Hematopoietic multipotent progenitor cell treated with erythropoietin and hydrocortisone succinate and interleukin-3 and kit ligand, for 17 days (in vitro differentiated cells): ENCODE results near the gene UBE2F.
"Not testable (repeated sequence)": the region's sequence is repeated elsewhere in the genome, so short reads cannot be mapped to it uniquely, and the experiment has no call there.

Source experiments
- DNase-seq: peaks from one replicate; pipeline ENCODE4 v3.0.0-alpha.2; 2015; ENCODE audit warnings: low spot score

The UBE2F gene

DNA sequence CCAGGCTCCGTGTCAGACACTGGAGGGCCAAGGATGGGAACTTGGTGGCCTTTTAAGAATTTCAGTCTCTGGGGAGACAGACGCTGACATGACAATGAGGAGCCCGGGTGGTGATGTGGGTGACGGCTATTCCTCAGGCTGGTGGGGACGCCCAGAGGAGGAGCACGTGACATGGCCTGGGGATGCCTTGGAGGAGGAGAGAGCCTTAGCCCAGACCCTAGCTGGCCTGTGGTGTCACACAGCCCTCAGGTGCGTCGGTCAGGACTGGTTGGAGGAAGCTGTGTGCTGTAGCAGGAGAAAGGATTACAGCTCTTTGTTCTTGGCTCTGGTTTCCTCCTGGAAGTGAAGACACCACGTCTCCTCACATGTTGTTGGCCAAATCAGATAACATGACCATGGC, 54.0 kb downstream of the UBE2F start:
- no peak for DNase-seq

DNA sequence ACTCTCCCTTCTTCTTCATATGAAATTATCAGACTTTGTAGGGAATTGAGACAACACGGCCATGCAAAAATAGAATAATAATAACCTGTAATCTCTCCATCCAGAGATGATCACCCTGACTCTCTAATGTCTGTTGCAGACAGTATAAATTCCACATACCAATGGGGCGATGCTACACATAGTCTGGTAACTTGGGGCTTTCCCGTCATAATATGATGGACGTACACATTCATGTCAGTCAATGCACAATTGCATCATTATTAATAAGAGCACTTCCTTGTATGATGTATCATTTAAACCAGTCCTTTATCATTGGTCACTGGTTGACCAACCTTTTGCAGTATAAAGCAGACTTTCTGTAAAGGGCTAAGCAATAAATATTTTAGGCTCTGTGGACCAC, 54.5 kb downstream of the UBE2F start:
- no peak for DNase-seq

DNA sequence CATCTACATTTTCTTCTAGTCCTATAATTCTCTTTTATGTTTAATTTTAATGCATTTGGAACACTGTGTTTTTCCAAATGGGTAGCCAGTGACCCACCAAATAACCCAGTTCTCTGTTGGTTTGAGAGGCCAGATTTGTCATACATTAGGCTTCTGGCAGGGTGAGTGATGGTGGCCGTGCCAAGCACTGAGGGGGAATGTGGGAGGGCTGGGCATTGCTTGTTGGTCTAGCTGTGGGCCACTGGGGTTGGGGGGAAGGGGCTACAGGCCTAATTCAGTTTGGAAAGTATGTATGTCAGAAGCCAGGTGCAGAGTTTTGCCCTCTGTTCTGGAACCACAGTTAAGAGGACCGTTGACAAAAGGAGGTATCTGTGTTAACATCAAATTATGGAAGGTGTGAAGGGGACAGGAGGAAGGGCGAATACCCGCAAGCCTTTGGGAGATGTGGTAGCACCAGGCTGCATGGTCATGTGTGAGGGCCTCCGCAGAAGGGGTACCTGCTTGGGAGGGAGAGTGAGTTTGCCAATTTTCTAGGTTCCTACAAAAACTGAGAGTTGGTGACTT, 55.9 kb downstream of the UBE2F start:
- no peak for DNase-seq

DNA sequence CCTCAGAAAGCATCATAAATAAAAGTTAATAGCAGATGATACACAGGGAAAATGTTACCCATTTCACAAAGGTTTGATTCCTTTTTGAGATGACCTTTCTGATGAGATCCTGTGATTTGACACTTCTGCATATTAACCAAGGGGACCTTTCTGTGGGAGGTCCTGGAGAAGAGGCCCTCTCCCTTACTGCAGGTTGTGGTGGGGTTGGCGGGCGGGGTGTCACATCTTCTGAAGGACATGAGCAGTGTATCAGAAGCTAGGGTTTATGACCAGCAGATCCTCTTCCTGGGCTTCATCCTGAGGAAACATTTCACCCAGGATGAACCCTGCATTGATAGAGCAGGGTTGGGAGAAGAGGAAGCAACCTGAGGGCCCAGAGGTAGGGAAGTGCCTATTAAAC, 56.8 kb downstream of the UBE2F start:
- DNase-seq, result no peak

DNA sequence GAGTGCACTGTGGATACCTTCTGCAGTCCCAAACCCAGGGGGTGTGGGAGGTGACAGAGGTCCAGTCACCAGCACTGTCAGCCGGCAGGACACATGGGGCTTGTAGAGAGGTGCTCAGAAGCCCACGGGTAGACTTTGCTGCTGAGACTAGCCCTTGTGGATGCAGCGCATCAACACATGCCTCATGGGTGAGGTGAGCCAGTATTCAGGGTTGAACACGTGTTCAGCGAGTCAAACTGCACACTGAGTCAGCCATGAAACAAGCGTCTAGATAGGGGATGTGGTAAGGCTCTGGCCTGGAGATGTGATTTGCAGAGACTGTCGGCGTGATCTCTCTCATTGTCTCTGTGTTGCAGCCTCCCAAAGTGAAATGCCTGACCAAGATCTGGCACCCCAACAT, 58.2 kb downstream of the UBE2F start:
- DNase-seq, result no peak

DNA sequence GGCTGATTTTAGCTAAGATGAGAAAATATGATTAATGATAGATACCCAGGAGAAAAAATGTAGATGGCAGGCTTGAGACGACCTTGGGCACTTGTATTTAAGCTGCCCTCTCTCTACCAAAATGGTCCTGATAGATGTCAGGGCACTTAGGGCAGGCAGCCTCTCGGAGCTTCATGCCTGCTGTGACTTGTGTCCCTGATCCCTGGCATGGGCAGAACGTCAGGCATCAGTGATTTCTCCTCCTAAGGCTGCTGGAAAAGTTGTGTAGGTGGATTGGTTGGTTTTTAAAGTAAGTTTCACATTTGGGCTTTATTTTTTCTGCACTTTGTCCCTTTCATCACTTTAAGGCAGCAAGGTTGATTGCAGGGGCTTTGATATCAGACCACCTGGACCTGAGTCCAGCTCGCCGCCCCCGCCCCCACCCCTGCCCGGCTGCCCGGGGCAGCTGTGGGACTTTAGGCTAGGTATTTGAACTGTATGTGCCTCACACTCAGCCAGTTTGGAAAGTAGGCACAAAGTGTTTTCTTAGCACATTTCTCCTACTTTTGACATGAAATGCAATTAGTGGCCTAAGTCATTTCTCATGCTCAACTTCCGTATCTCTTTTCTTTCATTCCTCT, 59.0 kb downstream of the UBE2F start:
- no peak for DNase-seq

DNA sequence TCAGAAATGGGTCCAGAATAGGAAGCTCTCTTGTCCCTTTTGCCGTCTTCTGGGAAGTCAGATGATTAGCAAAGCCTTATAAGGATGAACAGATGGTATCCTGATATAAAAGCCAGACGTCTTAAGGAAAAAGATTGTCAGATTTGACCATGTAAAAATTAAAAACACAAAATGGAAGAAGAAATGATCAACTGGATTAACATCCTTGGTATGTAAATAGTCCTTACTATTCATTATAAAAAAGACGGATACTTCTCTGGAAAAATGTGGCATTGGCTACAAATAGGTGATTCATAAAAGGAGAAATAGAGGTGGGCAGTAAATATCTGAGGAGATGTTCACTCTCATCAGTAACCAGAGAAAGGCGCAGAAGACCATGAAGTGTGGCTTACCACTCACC, 60.2 kb downstream of the UBE2F start:
- no peak for DNase-seq

DNA sequence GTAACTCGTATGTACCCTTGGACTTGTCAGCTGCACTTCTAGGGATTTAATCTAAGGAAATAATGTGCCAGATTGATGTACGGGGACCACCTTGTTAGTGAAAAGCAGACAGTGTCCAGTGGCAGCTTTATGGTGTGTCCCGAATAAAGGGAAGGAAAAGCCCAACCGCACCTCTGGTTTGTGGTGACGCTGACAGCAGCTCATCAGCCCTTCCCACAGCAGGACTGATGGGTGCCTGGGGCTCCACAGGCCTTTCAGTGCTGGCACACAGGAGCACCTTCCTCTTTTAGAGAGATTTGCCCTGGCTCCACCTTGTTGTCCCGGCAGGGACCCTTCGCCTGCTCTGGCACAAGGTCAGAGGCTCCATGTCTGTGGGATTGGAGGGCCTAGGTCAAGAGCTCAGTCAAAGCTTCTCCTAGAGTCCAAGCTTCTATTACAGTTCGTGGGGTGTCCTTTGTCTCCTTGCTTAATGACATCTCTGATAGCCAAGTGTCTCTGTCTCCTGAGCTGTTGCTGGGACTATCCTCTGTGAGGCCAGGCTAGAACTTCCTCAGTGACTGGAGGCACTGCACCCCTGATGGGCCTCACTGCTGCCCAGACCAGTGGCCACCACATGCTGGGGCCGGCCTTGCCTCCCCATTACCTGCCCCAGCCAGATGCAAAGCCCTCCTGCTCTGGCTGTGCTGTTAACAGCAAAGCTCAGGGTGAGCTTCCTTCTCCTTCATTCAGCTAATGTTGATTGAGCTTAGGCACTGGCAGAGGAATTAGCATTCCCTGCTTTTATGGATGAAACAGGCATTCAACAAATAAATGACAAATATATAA, 61.0 kb downstream of the UBE2F start:
- DNase-seq, result no peak

DNA sequence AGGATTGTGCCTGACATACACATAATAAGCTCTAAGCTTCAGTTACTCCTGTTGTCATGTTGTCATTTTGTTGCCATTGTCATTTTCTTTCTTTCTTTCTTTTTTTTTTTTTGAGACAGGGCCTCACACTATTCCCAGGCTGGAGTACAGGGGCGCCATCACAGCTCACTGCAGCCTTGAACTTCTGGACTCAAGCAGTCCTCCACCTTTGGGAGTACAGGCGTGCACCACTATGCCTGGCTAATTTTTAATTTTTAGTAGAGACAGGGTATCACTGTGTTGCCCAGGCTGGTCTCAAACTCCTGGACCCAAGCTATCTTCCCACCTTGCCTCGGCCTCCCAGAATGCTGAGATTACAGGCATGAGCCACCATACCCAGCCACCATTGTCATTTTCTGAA, 63.0 kb downstream of the UBE2F start:
- DNase-seq, result no peak

DNA sequence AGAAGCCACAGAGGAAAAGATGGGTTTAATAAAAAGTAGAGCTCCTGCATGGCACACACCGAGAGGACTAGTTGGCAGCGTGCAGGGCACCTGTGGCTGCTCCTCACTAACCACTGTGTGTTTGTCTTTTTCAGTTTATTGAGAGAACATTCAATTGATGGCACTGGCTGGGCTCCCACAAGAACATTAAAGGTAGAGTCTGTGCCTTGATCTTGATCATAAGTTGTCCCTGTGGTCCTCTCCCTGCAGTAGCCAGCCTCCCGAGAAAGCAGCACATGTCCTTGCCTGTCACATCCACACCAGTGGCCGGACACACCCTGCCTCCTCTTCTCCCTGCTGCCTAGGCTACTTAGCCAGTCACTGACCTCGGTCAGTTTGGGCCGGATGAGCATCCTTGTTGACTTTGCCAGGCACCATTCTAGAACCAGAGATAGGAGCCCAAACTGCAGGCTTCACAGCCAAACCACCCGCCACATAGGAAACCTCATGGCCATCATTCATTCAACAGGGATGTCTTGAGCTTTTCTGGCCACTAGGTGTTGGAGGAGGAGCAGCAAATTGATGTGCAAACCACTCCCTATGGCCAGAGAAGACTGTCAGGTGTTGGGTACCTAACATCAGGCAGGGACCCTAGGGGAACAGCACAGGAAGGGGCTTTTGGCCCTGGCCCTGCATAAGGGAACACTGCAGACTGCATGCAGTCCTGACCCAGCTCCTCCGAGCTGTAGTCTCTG, 63.8 kb downstream of the UBE2F start:
- no peak for DNase-seq

DNA sequence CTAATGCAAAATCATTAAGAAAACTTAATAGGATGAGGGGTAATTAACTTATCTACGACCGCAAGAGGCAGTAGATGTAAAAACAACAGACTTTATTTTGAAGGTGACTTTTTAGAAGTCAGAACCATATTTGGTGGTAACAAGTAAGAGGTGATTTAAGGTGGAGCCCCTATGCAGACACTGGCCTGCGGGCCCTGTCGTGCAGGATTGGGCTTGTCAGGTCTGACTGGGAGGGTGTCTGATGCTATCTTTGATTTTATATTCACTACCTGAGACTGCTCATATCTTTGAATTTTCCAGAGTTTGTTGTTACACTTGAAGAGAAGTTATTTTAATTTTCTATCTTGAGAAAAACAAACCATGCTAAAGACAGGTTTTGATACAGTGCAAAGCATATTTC, 64.9 kb downstream of the UBE2F start:
- no peak for DNase-seq

DNA sequence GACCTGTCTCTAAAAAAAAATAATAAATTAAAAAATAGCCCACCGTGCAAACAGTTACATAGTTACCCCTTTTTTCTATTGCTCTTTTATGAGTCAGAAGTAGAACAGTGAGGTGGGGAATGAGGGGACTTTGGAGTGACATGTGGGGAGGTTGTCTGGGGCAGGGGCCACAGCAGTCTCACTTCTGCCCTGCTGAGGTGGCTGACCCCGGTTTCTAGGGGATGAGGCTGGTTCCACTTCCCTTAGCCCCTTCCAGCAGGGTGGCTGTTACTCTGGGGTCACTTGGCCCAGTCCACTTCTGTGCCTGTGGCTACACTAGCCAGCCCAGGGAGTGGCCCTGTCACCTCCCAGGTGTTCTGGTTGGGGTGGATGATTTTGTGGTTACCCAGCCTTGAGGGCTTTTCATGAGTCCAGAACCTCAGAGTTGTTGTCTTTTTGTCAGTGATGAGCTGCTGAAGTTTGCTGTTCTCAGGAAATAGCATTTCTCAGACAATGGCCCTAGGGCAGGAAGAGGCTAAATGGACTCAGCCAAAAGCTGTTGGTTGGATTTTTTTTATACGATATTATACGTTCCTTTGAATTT, 66.0 kb downstream of the UBE2F start:
- no peak for DNase-seq

DNA sequence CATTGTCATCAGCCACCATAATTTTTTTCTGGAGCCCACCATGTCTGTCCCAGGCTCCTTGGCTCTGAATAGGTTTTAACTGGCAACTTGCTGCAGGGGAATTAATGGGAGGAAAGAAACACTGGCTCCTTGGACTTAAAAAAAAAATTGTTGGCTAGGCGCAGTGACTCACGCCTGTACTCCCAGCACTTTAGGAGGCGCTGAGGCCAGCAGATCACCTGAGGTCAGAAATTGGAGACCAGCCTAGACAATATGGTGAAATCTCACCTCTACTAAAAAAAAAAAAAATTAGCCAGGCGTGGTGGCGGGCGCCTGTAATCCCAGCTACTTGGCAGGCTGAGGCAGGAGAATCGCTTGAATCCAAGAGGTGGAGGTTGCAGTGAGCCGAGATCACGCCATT, 67.2 kb downstream of the UBE2F start:
- not testable (repeated sequence) for DNase-seq

DNA sequence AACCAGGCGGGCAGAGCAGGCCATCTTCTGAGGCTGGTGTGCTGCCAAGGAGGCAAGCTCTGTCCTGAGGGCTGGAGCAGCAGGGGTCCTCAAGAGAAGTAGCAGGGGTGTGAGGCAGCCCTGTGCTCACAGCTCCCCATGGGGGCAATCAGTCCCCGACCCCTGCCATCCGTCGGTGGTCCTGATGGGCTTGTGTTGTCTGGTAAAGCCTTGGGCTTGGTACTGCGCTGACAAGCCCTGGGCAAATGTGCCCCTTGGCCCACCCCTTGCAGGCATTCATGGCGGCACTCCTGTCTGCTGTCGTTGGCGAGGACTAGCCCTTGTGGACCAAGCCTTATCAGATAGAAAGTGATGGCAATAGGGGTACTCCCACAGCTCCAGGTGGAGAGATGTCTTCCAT, 71.4 kb downstream of the UBE2F start:
- DNase-seq, result no peak

DNA sequence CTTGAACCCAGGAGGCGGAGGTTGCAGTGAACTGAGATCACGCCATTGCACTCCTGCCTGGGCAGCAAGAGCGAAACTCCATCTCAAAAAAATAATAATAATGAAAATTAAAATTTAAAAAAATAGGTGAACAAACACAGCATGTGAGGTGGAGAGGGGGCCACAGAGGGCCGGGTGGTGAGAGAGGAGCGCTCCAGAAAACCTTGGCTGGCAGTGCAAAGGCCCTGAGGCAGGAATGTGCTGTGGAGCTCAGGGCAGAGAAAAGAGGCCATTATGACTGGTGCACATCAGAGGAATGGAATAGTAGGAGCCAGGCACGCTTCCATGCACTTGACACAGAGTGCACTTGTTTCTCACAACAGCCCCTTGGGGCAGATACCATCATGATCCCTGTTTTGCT, 72.3 kb downstream of the UBE2F start:
- no peak for DNase-seq

DNA sequence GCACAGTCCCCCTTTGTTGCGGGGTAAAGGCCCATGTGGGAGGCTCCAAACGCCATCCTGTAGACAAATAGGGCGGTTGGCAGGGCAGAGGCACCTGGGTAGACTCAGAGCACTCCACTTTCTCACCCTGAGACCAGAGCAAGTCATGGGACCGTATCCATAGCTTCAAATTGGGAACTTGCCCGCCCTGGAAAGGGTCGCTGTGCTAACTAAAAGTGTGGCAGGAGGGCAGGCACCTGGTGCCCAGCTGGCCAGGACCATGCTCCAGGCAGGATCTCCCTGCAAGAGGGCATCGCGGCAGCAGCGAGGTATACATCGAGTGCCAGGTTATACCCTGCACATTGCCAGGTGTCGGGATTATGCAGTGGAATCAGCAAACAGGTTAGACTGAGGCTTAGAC, 73.2 kb downstream of the UBE2F start:
- no peak for DNase-seq

DNA sequence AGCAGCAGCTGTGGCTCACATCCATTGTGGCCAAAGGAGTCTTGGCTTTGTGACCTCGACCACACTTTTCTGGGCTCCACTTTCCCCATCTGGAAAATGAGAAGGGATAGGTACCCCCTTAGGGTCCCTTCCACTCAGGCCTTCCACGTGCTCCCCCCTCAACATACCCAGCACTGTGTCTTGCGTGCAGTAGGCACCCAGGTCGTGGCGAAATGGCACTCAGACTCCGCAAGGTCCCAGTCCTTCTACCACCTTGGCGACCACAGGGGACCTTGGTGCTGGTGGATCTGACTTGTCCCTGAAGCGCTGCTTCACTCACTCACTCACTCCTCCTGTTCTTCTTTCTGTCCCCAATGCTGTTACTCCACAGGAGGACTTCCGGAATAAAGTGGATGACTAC, 74.1 kb downstream of the UBE2F start:
- DNase-seq, result no peak

DNA sequence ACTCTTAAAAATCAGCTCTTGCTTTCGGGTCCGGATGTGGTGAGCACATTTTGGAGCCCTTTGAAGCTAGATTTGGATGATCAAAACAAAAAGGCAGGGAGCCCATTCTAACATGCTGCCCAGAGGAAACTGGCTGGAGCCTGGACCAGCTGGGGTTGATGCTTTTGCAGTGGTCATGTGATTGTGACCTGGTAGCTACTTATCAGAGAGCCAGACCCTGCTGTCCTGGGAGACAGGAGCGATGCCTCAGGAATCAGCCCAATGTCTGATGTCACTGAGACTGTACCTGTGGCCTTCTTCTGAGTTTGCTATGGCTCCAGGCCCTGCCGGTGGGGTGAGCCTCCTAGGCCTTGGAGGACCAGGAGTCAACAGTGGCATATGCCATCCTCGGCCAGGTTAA, 75.3 kb downstream of the UBE2F start:
- no peak for DNase-seq

DNA sequence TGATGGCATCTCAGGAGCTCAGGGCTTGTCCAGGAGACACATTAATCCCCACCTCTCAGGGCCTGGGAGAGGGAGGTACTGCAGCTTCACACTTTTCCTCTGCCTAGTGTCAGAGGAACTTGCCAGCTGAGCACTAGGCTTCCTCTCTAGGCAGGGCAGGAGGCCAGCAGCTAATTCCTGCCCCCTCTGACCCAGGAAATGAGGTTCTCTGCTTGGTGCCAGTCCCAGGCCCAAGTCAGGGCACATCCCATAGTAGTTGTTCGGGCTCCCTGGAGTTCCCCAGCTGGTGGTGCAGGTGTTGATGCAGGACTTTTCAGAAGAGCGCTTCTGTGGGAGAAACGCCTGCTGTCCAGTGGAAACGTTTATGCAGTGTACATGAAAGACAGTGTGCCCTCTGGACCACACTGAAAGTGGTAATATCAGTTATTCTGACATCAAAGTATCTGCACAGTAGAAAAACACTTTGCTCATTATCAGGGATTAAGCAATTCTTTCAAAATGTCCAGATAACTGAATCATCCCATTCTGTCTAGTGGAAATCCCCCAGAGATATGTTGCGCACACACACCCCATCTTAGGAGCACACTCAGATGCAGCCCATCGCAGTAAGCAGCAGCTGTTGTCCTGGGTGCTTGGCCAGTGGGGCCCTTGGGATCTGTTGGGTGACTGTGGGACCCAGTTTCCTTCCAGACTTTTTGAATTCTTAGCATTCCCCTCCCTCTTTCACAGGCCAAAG, 76.2 kb downstream of the UBE2F start:
- DNase-seq, result no peak

DNA sequence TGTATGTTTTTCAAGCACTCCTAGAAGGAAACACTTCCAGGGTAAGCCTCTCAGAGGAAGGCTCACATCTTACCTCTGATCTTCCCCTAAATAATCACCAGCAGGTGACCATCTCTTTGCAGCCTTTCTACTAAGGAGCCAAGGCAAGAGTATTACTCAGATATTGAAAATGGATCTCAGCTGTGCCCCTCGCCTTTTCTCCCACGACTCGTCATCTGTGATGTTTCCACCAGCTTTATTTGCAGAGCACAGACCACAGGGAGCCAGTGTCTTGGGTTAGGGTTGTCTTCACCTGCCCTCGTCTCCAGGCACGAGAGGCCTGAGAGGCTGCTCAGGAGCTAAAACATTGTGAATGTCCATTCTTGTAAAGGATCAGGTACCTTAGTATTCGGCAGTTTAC, 77.0 kb downstream of the UBE2F start:
- DNase-seq, result no peak

DNA sequence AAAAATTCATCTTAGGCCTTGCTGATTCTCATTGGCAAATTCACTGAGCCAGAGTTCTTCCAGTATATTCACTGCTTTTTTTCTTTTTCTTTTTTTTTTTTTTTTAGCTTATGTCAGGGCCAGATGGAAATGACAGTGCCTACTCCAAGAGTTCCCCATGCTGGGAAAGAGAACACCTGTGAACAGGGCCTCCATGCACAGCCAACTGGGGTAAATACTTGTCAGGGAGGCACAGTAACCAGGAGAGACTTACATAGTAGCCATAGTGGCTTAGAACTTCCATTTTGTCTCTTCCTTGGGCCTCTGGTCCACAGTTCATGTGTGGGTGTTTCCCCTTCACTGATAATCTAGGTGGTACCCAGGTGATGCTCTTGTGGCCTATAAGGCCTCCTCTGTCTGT, 78.8 kb downstream of the UBE2F start:
- no peak for DNase-seq

DNA sequence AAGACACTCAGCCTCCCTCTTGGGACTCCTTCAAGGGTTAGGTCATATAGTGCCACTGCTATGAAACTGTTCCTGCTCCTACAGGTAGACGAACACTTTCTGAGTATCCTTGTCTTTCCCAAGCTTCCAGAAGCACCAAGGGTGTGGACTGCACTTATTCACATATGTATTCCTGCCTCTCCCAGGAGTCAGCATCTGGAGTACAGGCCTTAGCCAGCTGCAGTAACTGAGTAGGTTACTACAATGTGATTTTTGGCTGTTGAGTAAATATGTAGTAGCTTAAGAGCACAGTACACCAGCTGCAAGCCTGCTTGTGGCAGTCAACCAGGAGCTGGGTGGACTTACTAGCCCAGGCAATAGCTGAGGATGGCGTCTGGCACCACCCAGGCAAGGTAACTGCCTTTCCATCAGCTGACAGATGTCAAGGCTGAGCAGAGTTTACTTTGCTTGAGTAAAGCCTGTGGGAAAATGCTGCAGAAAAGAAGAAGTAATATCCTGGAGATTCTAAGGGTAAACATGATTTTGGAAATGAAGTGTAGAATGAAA, 80.0 kb downstream of the UBE2F start:
- no peak for DNase-seq
